PC-3 (cell line): ENCODE measurements around the gene CDH4. TPM values are rescaled to one million over a fixed set of nuclear protein-coding genes. Genes with fewer than 3 reads are reported as not detected.

Source experiments
- ATAC-seq: fragments of 200-7000 bp; cut with Tn5 transposase; 2 replicates; pipeline ENCODE4 v1.9.1; 2020; ENCODE audit warnings: mild to moderate bottlenecking, moderate library complexity
- BruUV-seq: library from RNA; stranded (reverse); fragments of 400-500 nt; replicated peaks from 2 replicates; lab custom pipeline; 2021; lab: Mats Ljungman, UMichigan
- CTCF ChIA-PET: fragments of 300-600 bp; sonication (Branson Sonifier 250); formaldehyde crosslinking; loops from one replicate; lab custom pipeline; 2022; ENCODE audit warnings: antibody characterized with exemption; lab: Charles Lee
- POLR2A ChIA-PET: fragments of 300-600 bp; sonication (Branson Sonifier 250); formaldehyde crosslinking; loops from one replicate; lab custom pipeline; 2022; ENCODE audit warnings: antibody characterized with exemption; ENCODE audit not compliant: unreplicated experiment; lab: Charles Lee
- DNase-seq: peaks from one replicate; pipeline ENCODE4 v3.0.0-alpha.2; 2015
- H2AFZ ChIP-seq: fragments of 300-600 bp; sonication (generic); 2 replicates; pipeline ENCODE4 v1.6.0; 2016; ENCODE audit warnings: antibody characterized with exemption, low read length
- H3F3A ChIP-seq: fragments of 300-600 bp; sonication (generic); one replicate; pipeline ENCODE4 v1.6.0; 2017; ENCODE audit warnings: antibody characterized with exemption, low read length, control low read depth, mild to moderate bottlenecking; ENCODE audit not compliant: unreplicated experiment
- H3K27ac ChIP-seq: fragments of 300-600 bp; sonication (generic); 2 replicates; pipeline ENCODE4 v1.5.1; 2016; ENCODE audit warnings: mild to moderate bottlenecking, low read length
- H3K27me3 ChIP-seq: fragments of 300-600 bp; sonication (generic); 2 replicates; pipeline ENCODE4 v1.6.1; 2016; ENCODE audit warnings: low read length, mixed read lengths
- H3K36me3 ChIP-seq: fragments of 300-600 bp; sonication (generic); 2 replicates; pipeline ENCODE4 v1.6.1; 2016; ENCODE audit warnings: low read depth, mixed run types, low read length, mixed read lengths
- H3K4me1 ChIP-seq: fragments of 300-600 bp; sonication (generic); 2 replicates; pipeline ENCODE4 v1.5.1; 2016; ENCODE audit warnings: low read length; ENCODE audit not compliant: insufficient read depth
- H3K4me2 ChIP-seq: fragments of 300-600 bp; sonication (generic); 2 replicates; pipeline ENCODE4 v1.6.0; 2016; ENCODE audit warnings: low read length
- H3K4me3 ChIP-seq: fragments of 300-600 bp; sonication (generic); 2 replicates; pipeline ENCODE4 v1.5.1; 2016; ENCODE audit warnings: mild to moderate bottlenecking, low read length, mixed read lengths
- H3K79me2 ChIP-seq: fragments of 300-600 bp; sonication (generic); 2 replicates; pipeline ENCODE4 v1.6.1; 2017; ENCODE audit warnings: low read length, mixed read lengths
- H3K9ac ChIP-seq: fragments of 300-600 bp; sonication (generic); 2 replicates; pipeline ENCODE4 v1.6.0; 2016; ENCODE audit warnings: mild to moderate bottlenecking, low read length
- H3K9me2 ChIP-seq: fragments of 300-600 bp; sonication (generic); replicated peaks from 2 replicates; pipeline ENCODE4 v1.6.1; 2016; ENCODE audit warnings: mixed run types, low read length, mixed read lengths
- H3K9me3 ChIP-seq: fragments of 300-600 bp; sonication (generic); 2 replicates; pipeline ENCODE4 v1.6.1; 2016; ENCODE audit warnings: low read length, mixed read lengths
- H4K20me1 ChIP-seq: fragments of 300-600 bp; sonication (generic); 2 replicates; pipeline ENCODE4 v1.6.1; 2016; ENCODE audit warnings: low read length, mixed read lengths
- EZH2 ChIP-seq: fragments of 300-600 bp; sonication (generic); IDR thresholded peaks from one replicate; pipeline ENCODE4 v1.6.1; 2017; ENCODE audit warnings: antibody characterized with exemption, mild to moderate bottlenecking, low read length; ENCODE audit not compliant: unreplicated experiment
- EZH2phosphoT487 ChIP-seq: fragments of 300-600 bp; sonication (generic); IDR thresholded peaks from 2 replicates; pipeline ENCODE4 v1.6.1; 2018; ENCODE audit warnings: mild to moderate bottlenecking, antibody characterized with exemption, low read length, borderline replicate concordance
- intact Hi-C: fragments of 100-400 bp; cut with micrococcal nuclease; formaldehyde crosslinking; loops from 2 replicates; pipeline ENCODE4 v1.9.0; 2023
- total RNA-seq: library from RNA; depleted of rRNA; stranded (reverse); fragments of >200 nt; gene quantifications from 2 replicates; pipeline ENCODE4 v1.2.3, GENCODE V29; 2014
- TF ChIP-seq, protein P1 (sequence below): fragments of 300-600 bp; sonication (generic); conservative IDR thresholded peaks from 2 replicates; pipeline ENCODE4 v1.5.1; 2017; ENCODE audit warnings: antibody characterized with exemption, low read depth, mild to moderate bottlenecking, low read length

CDH4 gene
- total RNA-seq, 1 experiment from 2014 or later = not detected

GRCh38 chr20:61840779-61841455 is 588.9 kb downstream of the CDH4 start:
- no peaks in the 10 kb centered on the region for H3K79me2 ChIP-seq
- CTCF ChIA-PET = interaction anchor here (0.6 kb wide), 1 partner anchor 142 kb away, joined by 3 read pairs; no protein-coding TSS in a partner anchor
- H2AFZ ChIP-seq = no peak overlapping the region
- H3K36me3 ChIP-seq = no peaks in the 10 kb centered on the region
- intact Hi-C loops = no loop called here
- H3K27ac ChIP-seq = no peak overlapping the region
- H3K9me2 ChIP-seq = no peaks in the 10 kb centered on the region
- H3K9ac ChIP-seq = no peak overlapping the region
- POLR2A ChIA-PET = no interaction called here
- ATAC-seq (no peak), DNase-seq (no peak)
- no peaks in the 10 kb centered on the region for H3K4me1 ChIP-seq
- no peak overlapping the region for H3K4me3 ChIP-seq
- TF ChIP-seq EZH2phosphoT487 = no peak
- no peak for TF ChIP-seq EZH2
- H3F3A ChIP-seq = no peaks in the 10 kb centered on the region
- H3K27me3 ChIP-seq = peaks cover 91% of the 10 kb centered on the region
- no peak overlapping the region for H3K4me2 ChIP-seq
- no TSS peak for BruUV-seq
- no peaks in the 10 kb centered on the region for H3K9me3 ChIP-seq
- H4K20me1 ChIP-seq = no peaks in the 10 kb centered on the region

DNA sequence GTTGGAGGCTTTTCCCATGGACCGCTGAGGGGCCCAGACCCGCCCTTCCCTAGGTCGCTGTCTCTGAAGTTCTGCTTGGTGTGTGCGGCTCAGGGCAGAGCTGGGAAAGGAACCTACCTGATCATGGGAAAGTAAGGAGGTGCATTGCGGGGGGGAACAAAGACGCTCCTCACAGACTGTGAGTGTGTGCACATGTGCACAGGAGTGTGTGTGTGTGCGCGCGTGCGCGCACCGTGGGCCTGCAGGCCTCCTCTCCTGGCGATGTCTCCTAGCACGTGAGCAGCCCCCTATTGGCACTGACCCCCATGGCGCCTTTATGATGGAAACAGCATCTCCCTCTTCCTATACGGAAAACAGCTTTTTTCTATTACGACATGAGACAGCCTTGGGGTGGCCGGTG is 589.5 kb downstream of the CDH4 start:
- no peaks in the 10 kb centered on the region for H3K9me2 ChIP-seq

DNA sequence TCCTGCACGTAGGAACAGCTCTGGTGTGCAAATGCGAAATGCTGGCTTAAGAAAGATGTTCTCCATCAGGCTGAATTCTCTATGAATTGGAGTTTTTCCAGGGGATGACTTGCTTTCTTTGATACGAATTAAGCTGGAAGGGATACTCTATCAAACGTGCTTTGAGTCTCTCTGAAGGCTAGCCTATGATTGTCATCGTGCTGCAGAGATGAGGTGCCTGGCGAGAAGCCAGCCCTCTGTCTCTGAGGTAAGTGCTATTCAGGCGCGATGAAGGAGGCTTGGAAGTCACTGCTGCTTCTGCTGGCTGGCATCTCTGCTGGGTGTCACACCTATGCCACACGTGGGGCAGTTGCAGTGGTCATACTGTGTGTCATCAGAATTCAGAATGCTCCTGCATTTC is 589.9 kb downstream of the CDH4 start:
- Histone ChIP-seq H3K27ac (no peak overlapping the region), H3K4me3 (no peak overlapping the region), H3K9me3 (no peaks in the 10 kb centered on the region), H3K36me3 (no peaks in the 10 kb centered on the region), H3F3A (no peaks in the 10 kb centered on the region), H3K27me3 (peaks cover 91% of the 10 kb centered on the region), H3K9ac (no peak overlapping the region), H3K9me2 (no peaks in the 10 kb centered on the region), H3K4me2 (no peak overlapping the region), H4K20me1 (no peaks in the 10 kb centered on the region), H3K4me1 (no peaks in the 10 kb centered on the region), H2AFZ (no peak overlapping the region), H3K79me2 (no peaks in the 10 kb centered on the region)
- DNase-seq (no peak), ATAC-seq (no peak)
- intact Hi-C loops = no loop called here
- TF ChIP-seq EZH2phosphoT487 (no peak), EZH2 (no peak)
- TF ChIP-seq, protein P1, sequence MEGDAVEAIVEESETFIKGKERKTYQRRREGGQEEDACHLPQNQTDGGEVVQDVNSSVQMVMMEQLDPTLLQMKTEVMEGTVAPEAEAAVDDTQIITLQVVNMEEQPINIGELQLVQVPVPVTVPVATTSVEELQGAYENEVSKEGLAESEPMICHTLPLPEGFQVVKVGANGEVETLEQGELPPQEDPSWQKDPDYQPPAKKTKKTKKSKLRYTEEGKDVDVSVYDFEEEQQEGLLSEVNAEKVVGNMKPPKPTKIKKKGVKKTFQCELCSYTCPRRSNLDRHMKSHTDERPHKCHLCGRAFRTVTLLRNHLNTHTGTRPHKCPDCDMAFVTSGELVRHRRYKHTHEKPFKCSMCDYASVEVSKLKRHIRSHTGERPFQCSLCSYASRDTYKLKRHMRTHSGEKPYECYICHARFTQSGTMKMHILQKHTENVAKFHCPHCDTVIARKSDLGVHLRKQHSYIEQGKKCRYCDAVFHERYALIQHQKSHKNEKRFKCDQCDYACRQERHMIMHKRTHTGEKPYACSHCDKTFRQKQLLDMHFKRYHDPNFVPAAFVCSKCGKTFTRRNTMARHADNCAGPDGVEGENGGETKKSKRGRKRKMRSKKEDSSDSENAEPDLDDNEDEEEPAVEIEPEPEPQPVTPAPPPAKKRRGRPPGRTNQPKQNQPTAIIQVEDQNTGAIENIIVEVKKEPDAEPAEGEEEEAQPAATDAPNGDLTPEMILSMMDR = no peak
- no TSS peak for BruUV-seq
- ChIA-PET CTCF (no interaction called here), POLR2A (no interaction called here)

More for the DNA sequence above, 589.5 kb downstream of the CDH4 start:
- Histone ChIP-seq H3K36me3 (no peaks in the 10 kb centered on the region), H3K4me1 (no peaks in the 10 kb centered on the region), H3K79me2 (no peaks in the 10 kb centered on the region), H3K27me3 (peaks cover 91% of the 10 kb centered on the region), H3K4me3 (no peak overlapping the region), H2AFZ (no peak overlapping the region), H3K9ac (no peak overlapping the region), H3K9me3 (no peaks in the 10 kb centered on the region), H3F3A (no peaks in the 10 kb centered on the region), H3K27ac (no peak overlapping the region), H3K4me2 (no peak overlapping the region), H4K20me1 (no peaks in the 10 kb centered on the region)
- intact Hi-C loops = no loop called here
- BruUV-seq = no TSS peak
- ChIA-PET CTCF (no interaction called here), POLR2A (no interaction called here)
- ATAC-seq (no peak), DNase-seq (no peak)
- TF ChIP-seq EZH2 (no peak), EZH2phosphoT487 (no peak)
- TF ChIP-seq, protein P1 = no peak
